B cell (primary cell): ENCODE data around the gene LIN7B. TPM values are rescaled to one million over a fixed set of nuclear protein-coding genes. Genes with fewer than 3 reads are reported as not detected.

ENCODE experiments used
- ATAC-seq: fragments of 200-7000 bp; cut with Tn5 transposase; one replicate; pipeline ENCODE4 v1.10.0; 2021; ENCODE audit warnings: low read depth, mild to moderate bottlenecking, moderate number of reproducible peaks, moderate library complexity
- CTCF ChIA-PET: fragments of 350-600 bp; sonication (Branson Sonifier 250); formaldehyde crosslinking; loops from one replicate; lab custom pipeline; 2021; ENCODE audit warnings: antibody characterized with exemption, inconsistent platforms; lab: Charles Lee
- POLR2A ChIA-PET: fragments of 350-600 bp; sonication (Branson Sonifier 250); formaldehyde crosslinking; loops from one replicate; lab custom pipeline; 2021; ENCODE audit warnings: antibody characterized with exemption; lab: Charles Lee
- DNase-seq: peaks from one replicate; pipeline ENCODE4 v3.0.0; 2013
- H2AFZ ChIP-seq: 2 replicates; pipeline ENCODE4 v1.6.1; 2012; ENCODE audit warnings: mild to moderate bottlenecking, low read depth, low read length; ENCODE audit not compliant: insufficient read depth, poor library complexity, severe bottlenecking
- H3K27ac ChIP-seq, 2 donors: 1 replicate in 1 of 2; 2 replicates in 1 of 2; pipeline ENCODE4 v1.5.1; 2012 to 2013; ENCODE audit warnings: low read length in 2 of 2, mild to moderate bottlenecking in 2 of 2, moderate library complexity in 1 of 2
- H3K27me3 ChIP-seq, 4 experiments: fragments of 200-600 bp in 1 of 4; sonication (generic) in 1 of 4; replicated peaks in 1 of 4; 1 replicate in 2 of 4; 2 replicates in 2 of 4; pipeline versions ENCODE4 v1.6.1 to v1.7.0; 2013 to 2016; ENCODE audit warnings: low read length in 3 of 4, mild to moderate bottlenecking in 2 of 4, mixed read lengths in 1 of 4, moderate library complexity in 1 of 4; ENCODE audit not compliant: insufficient read depth in 4 of 4, control insufficient read depth in 3 of 4; ENCODE audit errors: control extremely low read depth in 1 of 4
- H3K36me3 ChIP-seq, 2 experiments: replicated peaks in 1 of 2; 1 replicate in 1 of 2; 2 replicates in 1 of 2; pipeline versions ENCODE4 v1.6.1 to v1.7.1; 2013; ENCODE audit warnings: low read length in 1 of 2; ENCODE audit not compliant: insufficient read depth in 2 of 2, control insufficient read depth in 1 of 2; ENCODE audit errors: control extremely low read depth in 1 of 2, extremely low read depth in 1 of 2
- H3K4me1 ChIP-seq, 2 donors: fragments of 200-600 bp in 1 of 2; sonication (generic) in 1 of 2; 1 replicate in 1 of 2; 2 replicates in 1 of 2; pipeline versions ENCODE4 v1.5.1 to v1.6.1; 2013 to 2017; ENCODE audit warnings: low read length in 2 of 2; ENCODE audit not compliant: control insufficient read depth in 2 of 2, insufficient read depth in 2 of 2
- H3K4me2 ChIP-seq: replicated peaks from 2 replicates; pipeline ENCODE3; 2012; ENCODE audit warnings: mild to moderate bottlenecking, low read depth, low read length; ENCODE audit not compliant: poor library complexity, severe bottlenecking
- H3K4me3 ChIP-seq, 5 experiments: fragments of 200-600 bp in 1 of 5; sonication (generic) in 1 of 5; 1 replicate in 3 of 5; 2 replicates in 2 of 5; pipeline versions ENCODE4 v1.5.1 to v1.7.0; 2011 to 2016; ENCODE audit warnings: low read length in 4 of 5, mild to moderate bottlenecking in 4 of 5, low read depth in 2 of 5, control low read depth in 1 of 5, moderate library complexity in 1 of 5; ENCODE audit not compliant: insufficient read depth in 1 of 5; ENCODE audit errors: control extremely low read depth in 1 of 5, extremely low read depth in 1 of 5
- H3K79me2 ChIP-seq: fragments of 200-600 bp; sonication (generic); one replicate; pipeline ENCODE4 v1.6.0; 2016; ENCODE audit warnings: low read length; ENCODE audit not compliant: control insufficient read depth, insufficient read depth
- H3K9ac ChIP-seq: fragments of 200-600 bp; sonication (generic); 2 replicates; pipeline ENCODE4 v1.6.1; 2017; ENCODE audit warnings: mild to moderate bottlenecking, low read length, moderate library complexity
- H3K9me3 ChIP-seq, 3 donors: one replicate each; pipeline versions ENCODE4 v1.6.1 to v1.7.1; 2013; ENCODE audit warnings: low read length in 2 of 3; ENCODE audit not compliant: control insufficient read depth in 2 of 3, insufficient read depth in 1 of 3; ENCODE audit errors: control extremely low read depth in 1 of 3
- H4K20me1 ChIP-seq: 2 replicates; pipeline ENCODE4 v1.6.0; 2012; ENCODE audit warnings: mild to moderate bottlenecking, low read length; ENCODE audit not compliant: insufficient read depth, control insufficient read depth, poor library complexity, severe bottlenecking
- H3K27ac Mint-ChIP-seq: one replicate; pipeline ENCODE4 v1.8.0; 2021; ENCODE audit warnings: mixed read lengths
- H3K27me3 Mint-ChIP-seq: one replicate; pipeline ENCODE4 v1.8.0; 2021; ENCODE audit warnings: mixed read lengths
- H3K4me1 Mint-ChIP-seq: one replicate; pipeline ENCODE4 v1.8.0; 2021; ENCODE audit warnings: mixed read lengths
- H3K4me3 Mint-ChIP-seq: one replicate; pipeline ENCODE4 v1.8.0; 2021; ENCODE audit warnings: mixed read lengths
- H3K9me3 Mint-ChIP-seq: one replicate; pipeline ENCODE4 v1.8.0; 2022; ENCODE audit warnings: mixed read lengths; ENCODE audit not compliant: insufficient read depth
- CTCF ChIP-seq: fragments of 200-600 bp; IDR thresholded peaks from one replicate; pipeline ENCODE4 v1.8.0; 2022; ENCODE audit warnings: antibody characterized with exemption, mild to moderate bottlenecking
- EZH2 ChIP-seq: IDR thresholded peaks from 2 replicates; pipeline ENCODE4 v1.6.1; 2012; ENCODE audit warnings: borderline replicate concordance, low read depth, mild to moderate bottlenecking, moderate library complexity, low read length; ENCODE audit not compliant: insufficient read depth, poor library complexity, severe bottlenecking
- WGBS: methylation state at CpG from one replicate; pipeline ENCODE4 v1.1.5; 2013; ENCODE audit warnings: missing lambda C conversion rate; ENCODE audit not compliant: insufficient coverage; 5-methylcytosine and 5-hydroxymethylcytosine counted together
- intact Hi-C: fragments of 100-400 bp; cut with micrococcal nuclease; formaldehyde crosslinking; loops from one replicate; pipeline ENCODE4 v1.10.0; 2022
- polyA plus RNA-seq: library from polyadenylated mRNA; depleted of rRNA; stranded (reverse); fragments of >200 nt; gene quantifications from 2 replicates; pipeline ENCODE4 v1.2.3, GENCODE V29; 2012
- total RNA-seq, 2 donors: library from RNA; stranded (reverse); fragments of 120-200 nt in 1 of 2; gene quantifications; 1 replicate in 1 of 2; 2 replicates in 1 of 2; pipeline versions ENCODE4 v1.2.3 to v1.2.4, GENCODE V29; 2013 to 2022

The LIN7B gene
- total and polyA plus RNA-seq, 2 donors (not counting 1 experiment from before 2014, with no cell fraction given) = 7.4 to 12.4 TPM

- H3K4me3 Mint-ChIP-seq = no peak overlapping the region
- no peak overlapping the region for H3K9ac ChIP-seq
- H3K27me3 ChIP-seq = peaks cover 0 to 41% (median 11%) of the 10 kb centered on the region in 4 experiments
- peaks cover 8% of the 10 kb centered on the region for H3K4me1 Mint-ChIP-seq
- peaks cover 2% of the 10 kb centered on the region for H3K9me3 Mint-ChIP-seq
- H3K4me2 ChIP-seq = no peak overlapping the region
- ATAC-seq = no peak
- intact Hi-C loops = no loop called here
- H4K20me1 ChIP-seq = no peaks in the 10 kb centered on the region
- no peak overlapping the region for H2AFZ ChIP-seq
- ChIA-PET POLR2A (interaction anchor here (0.7 kb wide), 1 partner anchor 176 kb away, joined by 3 read pairs; no protein-coding TSS in a partner anchor), CTCF (no interaction called here)
- TF ChIP-seq EZH2 (no peak), CTCF (no peak)
- H3K27ac ChIP-seq = no peak overlapping the region
- DNase-seq = no peak
- H3K9me3 ChIP-seq = peaks cover 0 to 11% (median 0%) of the 10 kb centered on the region in 3 donors
- no peaks in the 10 kb centered on the region for H3K36me3 ChIP-seq
- peaks cover 36% of the 10 kb centered on the region for H3K27me3 Mint-ChIP-seq
- no peak overlapping the region for H3K4me3 ChIP-seq
- 96% methylated on average over 13 of the region's 13 CpGs for WGBS
- no peaks in the 10 kb centered on the region for H3K79me2 ChIP-seq
- H3K4me1 ChIP-seq = peaks cover 11 to 16% of the 10 kb centered on the region in 2 donors
- H3K27ac Mint-ChIP-seq = no peak overlapping the region
Observed at GRCh38 chr19:49160450-49161189, 46.5 kb downstream of the LIN7B start.

- Histone ChIP-seq H3K9ac (no peak overlapping the region), H3K79me2 (no peaks in the 10 kb centered on the region), H4K20me1 (no peaks in the 10 kb centered on the region), H3K27me3 (peaks cover 0 to 42% (median 9%) of the 10 kb centered on the region in 4 experiments), H2AFZ (no peak overlapping the region), H3K4me2 (no peak overlapping the region), H3K9me3 (peaks cover 0 to 11% (median 0%) of the 10 kb centered on the region in 3 donors), H3K4me1 (peaks cover 11 to 16% of the 10 kb centered on the region in 2 donors), H3K27ac (no peak overlapping the region), H3K36me3 (no peaks in the 10 kb centered on the region), H3K4me3 (no peak overlapping the region)
- no peak for ATAC-seq
- Mint-ChIP-seq H3K27me3 (peaks cover 30% of the 10 kb centered on the region), H3K4me1 (peaks cover 8% of the 10 kb centered on the region), H3K27ac (no peak overlapping the region), H3K9me3 (peaks cover 2% of the 10 kb centered on the region), H3K4me3 (no peak overlapping the region)
- WGBS = 63% methylated on average over 4 of the region's 4 CpGs
- DNase-seq = no peak
- intact Hi-C loops = no loop called here
- TF ChIP-seq EZH2 (no peak), CTCF (no peak)
- ChIA-PET POLR2A (no interaction called here), CTCF (interaction anchor here (1.5 kb wide), 1 partner anchor 16 kb away, joined by 5 read pairs; no protein-coding TSS in a partner anchor)
Observed at GRCh38 chr19:49161987-49162386, 47.8 kb downstream of the LIN7B start.
